Stimulated activated CD4-positive, alpha-beta T cell treated with anti-CD3 and anti-CD28 coated beads, TNF-alpha, amount 100 ng/mL, for 24 hours (primary cell): ENCODE data around the gene LEFTY1.
"Not testable (repeated sequence)": the region's sequence is repeated elsewhere in the genome, so short reads cannot be mapped to it uniquely, and the experiment has no call there.

Source experiments
- DNase-seq, 3 experiments: peaks; one replicate each; pipeline ENCODE4 v3.0.0-alpha.2; 2020; ENCODE audit warnings: low read depth in 3 of 3

Gene LEFTY1

DNA sequence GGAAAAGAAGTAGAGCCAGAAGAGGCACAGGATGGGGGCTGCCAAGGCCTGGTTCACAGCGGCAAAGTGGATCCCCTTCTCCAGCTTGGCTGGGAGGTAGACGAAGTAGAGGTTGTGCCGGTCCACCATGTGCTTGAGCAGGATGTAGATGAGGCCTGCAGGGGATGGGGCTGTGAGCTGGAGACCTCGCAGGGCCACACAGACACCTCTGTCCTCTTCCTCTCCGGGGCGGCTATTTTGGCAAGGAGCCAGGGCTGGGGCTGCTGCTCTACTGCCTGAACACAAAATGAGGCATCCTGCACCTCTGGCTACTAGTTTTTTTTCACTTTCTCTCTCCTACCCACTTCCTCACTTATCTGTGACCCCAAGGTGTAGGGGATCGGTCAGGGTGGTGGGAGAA is 39.0 kb downstream of the LEFTY1 start:
- no peak for DNase-seq

DNA sequence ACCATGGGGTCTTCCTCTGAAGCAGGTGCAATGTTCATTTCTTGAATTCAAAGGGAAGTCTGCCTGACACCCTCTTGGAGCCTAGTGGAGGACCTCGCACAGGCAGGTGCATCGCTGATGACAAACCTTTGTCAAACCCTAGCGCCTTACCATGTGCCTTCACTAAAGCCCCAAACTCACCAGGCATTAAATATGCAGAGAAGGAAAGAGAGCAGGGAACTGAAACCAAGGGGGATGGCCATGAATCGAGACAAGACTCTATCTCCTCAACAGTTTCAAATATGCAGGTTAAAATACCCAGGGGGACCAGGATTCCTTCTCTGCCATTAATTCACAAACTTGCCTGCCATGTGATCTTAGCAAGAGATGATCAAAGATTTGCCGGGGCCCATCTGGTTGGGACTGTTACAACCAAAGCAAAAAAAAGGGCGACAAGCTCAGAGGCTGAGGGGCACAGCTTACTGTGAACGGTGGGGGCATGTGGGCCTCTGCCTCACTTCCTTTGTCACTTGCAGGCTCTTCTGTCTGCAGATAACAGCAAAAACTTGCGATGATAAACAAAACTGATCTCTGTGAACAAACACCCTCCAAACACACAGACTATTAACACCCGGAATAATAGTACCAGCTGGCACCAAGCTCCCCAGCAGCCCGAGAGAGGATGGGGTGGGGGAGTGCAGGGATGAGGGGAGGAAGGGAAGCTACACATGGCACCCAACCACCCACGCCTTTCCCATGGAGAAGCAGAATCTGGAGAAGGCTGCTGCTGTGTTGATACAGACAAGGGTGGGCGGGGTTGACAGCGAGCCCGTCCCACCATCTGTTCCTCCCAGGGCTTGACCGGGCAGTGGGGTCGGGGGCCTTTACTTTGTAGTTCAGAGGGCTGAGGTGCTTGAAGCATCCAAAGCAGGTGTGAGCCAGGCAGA is 40.7 kb downstream of the LEFTY1 start:
- DNase-seq = no peak

DNA sequence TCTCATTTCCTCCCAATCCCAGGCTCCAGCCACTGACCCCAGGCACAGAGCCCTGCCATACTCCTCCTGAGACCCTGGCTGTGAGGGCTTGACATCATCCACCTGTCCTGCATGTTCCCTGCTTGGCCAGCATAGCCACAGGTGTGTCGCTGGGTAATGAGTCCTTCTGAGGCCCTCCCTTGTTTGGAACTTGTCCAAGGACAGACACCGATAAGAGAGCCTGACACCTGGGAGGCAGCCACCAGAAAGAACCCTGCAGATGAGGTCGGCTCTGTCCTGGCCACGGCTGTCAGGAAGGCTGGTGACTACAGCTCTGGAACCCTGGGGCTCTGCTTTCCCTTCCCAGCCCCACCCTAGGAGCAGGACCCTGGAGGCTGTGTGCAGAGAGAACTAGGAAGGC is 41.3 kb downstream of the LEFTY1 start:
- DNase-seq = no peak

DNA sequence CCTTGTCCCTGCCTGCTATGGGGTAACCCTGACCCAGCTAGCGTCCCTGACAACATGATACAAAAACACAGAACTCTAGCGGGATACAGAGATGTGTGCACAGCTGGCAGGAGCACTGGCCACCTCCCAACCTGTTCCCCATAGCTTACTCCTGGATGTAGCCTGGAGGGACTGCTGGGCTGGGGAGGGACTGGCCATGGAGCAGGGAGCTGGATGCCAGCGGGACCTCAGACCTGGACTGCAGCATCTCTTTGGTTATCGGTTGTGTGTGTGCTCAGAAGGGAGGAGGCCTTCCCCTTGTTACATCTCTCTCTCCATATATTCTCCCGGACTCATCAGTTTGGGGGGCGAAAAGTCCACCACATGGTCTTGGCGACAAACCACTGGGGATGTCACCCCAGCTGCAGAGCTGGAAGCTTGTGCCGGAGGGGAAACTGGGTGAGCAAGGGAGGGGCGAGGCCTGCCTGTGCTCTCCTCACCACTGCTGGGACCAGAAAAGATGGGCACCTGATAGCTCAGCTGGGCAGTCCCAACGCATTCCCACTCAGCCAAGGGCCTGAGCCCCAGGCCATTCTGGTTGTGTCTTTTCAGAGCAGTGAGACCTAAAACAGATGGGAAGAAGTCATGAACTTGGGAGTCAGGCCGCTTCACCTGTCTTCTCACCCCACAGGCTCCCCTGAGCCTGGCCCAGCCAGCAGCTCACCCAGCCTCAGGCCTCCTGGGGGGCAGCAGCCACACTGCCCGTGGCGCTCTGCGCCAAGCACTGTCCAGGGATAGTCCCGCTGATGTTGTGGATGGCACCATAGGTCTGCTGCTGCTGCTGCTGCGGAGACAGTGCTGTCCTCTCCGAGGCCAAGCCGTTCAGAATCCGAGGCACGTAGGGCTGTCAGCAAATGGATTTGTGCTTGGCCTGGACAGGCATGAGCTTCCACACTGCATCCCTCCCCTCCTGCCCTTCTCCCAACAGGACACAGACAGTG is 42.3 kb downstream of the LEFTY1 start:
- DNase-seq = no peak

DNA sequence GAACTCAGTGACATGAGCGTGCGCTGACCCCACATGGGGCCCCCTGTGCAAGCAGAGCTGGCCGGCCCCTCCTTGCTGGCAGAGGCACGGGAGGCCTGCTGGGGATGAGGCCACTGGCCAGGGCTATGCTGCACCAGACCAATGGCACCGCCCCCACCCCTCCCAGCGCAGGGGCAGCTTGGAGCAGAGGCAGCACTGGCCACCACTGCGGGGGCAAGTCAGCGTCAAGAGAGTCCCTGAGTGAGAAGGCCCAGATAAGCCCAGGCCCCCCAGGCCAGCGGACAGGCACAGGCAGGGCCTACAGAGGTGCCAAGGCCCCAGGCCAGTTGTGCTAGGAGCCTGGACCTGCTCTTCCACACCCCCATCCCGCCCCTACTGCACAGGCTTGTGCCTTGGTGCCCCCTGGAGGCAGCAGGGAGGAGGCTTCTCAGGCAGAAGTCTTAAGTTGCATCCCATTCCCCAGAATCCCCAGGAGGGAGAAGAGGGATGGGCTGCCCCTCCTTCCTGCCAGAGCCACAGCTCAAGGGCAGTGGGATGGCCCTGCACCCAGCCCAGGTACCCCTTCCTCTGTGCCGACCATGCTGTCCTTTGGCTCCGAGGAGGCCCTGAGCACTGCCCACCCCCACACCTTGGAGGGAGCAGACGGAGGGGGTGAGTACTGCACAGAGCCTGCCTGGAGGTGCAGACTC is 43.2 kb downstream of the LEFTY1 start:
- DNase-seq = peak in 2 of 3 experiments; percentile 13 to 37

DNA sequence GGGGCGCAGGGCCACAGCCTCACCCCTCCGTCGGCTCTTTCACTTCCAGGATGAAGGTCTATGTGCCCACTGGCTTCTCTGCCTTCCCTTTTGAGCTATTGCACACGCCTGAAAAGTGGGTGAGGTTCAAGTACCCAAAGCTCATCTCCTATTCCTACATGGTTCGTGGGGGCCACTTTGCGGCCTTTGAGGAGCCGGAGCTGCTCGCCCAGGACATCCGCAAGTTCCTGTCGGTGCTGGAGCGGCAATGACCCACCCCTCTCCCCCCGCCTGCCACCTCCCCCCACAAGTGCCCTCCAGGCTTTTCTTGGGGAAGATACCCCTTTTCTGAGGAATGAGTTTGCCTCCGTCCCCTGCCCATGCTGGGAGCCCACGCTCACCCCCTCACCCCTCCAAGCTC is 43.8 kb downstream of the LEFTY1 start:
- DNase-seq = no peak

DNA sequence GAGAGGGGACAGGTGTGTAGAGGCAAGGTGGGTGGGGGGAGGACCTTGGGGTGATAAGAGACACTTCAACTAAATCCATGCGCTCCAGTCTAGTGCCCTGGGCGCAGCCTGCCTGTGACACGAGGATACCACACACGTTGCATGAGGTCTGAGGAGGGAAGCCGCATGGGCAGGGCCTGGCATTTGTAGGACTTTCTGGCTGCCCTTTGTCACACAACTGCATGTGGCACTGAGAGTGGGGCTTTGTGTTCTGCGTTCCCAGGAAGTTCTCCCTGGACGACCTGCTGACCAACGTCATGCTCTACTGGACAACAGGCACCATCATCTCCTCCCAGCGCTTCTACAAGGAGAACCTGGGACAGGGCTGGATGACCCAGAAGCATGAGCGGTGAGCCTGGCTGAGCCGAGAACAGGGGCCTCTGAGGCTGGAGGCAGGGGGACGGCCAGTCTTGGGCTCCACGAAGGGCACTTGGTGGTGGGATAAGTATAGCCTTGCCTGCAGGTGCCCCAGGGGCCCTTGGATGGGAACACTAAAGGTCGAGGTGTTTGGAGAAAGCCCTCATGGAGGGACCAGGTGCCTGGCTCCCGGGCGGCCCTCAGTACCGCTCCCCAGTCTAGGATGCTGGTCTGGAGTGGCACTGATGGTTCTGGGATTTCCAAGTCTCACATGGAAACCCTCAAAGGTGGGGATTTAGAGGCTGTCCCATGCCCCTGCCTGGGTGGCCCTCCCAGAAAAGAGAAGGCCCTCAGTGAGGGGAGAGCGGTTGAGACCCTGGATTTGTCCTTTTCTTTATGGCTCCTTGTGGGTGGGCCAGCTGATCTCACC is 44.5 kb downstream of the LEFTY1 start:
- DNase-seq = no peak

DNA sequence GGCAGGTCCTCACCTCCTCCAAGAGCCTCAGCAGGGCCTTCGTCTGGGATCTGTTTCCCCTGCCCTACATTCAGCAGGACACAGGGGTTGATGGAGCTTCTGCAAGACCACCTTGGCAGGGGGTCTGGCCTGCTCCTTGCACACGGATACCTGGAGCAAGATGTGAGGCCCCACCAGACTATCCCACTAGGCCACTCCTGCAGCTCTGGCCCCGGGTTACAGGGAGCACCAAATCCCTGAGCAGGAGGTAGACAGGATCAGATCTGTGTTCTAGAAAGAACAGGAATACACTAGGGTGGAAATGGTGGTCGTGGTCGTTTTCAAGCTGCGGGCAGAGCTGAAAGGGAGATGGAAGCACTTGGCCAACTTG is 45.5 kb downstream of the LEFTY1 start:
- no peak for DNase-seq

DNA sequence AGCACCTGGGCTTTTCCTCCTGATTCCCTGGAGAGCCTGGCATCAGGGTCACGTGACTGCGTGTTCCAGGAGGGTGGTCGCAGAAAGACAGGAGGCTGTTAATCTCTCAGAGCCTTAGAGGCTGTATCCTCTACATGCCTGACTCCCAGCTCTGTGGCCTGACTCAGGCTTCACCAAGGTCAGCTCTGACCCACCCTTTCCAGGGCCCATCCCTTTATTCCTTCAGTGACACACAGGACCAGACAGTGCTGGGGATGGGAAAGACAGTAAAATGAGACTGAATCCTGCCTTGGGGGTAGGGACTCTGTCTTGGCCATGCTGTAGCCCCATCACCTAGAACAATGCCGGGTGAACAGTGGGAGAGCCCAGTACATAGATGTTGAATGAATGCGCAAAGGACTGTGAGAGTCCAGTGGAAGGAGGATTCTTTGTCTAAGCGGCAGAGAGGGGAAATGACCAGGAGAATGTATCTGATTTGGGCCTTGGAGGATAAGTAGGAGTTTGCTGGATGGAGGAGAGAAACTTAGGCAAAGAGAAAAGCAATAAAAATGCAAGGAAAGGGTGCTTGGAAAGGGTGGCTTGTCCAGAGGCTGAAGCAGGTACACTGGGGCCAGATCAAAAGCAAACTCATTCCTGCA is 46.0 kb downstream of the LEFTY1 start:
- DNase-seq = no peak

DNA sequence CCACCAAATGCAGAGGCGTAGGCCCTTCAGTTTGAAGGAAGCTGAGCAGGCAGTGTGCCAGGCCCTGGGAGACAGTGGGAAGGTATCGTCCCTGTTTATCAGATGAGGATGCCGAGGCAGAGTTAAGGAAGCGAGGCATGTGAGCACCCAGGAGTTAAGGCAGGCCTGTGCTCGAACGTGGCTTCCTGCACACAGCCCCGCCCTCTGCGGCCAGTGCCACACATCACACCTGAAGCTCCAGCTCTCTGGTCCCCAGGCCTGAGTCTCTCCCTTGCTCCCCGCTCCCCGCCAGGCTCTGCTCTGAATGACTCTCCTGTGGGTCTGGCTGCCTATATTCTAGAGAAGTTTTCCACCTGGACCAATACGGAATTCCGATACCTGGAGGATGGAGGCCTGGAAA is 46.9 kb downstream of the LEFTY1 start:
- DNase-seq = no peak

DNA sequence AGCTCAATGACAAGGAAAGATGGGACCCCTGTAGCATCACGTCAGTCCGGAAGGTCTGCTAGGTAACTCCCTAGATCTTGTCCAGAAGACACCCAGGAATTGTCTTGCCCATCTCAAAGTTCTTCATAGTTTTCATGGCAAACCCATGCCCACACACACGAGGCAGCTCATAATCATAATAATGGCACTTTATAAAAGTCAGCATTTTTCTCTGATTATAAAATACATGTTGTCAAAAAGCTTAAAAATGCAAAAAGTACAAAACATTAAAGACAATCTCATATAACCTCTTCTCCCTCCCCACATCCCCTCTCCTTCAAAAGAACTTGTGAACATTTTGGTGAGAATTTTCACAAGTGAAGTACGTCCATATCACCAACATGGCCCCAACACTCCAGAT is 48.2 kb downstream of the LEFTY1 start:
- DNase-seq = no peak

DNA sequence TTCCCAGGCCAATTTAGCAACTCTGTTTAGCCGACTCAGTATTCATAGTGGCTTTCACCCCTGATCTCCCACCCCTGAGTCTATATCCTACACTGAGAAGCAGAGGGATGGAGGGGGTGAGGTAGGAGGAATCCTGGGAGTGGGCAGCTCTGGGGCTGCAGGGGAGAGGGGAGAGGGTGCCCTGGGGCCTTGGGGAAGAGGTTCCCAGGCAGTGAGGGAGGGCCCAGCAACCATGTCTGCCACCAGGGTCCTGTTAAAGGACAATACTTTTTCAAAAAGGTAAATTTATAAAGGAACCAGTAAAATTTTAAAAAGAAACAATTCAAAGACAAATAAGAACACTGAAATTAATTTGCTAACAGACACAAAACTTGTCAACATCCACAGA is 48.7 kb downstream of the LEFTY1 start:
- DNase-seq = no peak

DNA sequence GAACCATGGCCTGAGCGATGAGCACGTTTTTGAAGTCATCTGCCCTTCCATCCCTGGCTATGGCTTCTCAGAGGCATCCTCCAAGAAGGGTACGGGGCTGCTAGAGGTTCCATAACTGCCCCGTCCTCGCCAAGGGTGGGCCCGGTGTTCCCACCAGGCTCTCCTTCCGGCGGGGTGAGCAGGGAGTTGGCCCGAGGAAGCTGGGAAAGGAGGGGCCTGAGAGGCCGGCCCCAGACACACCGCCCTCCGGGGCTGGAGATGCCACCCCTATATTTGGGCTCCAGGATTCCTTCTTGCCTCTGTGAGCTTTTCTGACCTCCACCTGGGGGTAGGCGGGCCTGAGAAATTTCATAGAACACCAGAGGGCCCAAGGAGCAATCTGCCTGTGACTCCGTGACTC is 50.2 kb downstream of the LEFTY1 start:
- no peak for DNase-seq

DNA sequence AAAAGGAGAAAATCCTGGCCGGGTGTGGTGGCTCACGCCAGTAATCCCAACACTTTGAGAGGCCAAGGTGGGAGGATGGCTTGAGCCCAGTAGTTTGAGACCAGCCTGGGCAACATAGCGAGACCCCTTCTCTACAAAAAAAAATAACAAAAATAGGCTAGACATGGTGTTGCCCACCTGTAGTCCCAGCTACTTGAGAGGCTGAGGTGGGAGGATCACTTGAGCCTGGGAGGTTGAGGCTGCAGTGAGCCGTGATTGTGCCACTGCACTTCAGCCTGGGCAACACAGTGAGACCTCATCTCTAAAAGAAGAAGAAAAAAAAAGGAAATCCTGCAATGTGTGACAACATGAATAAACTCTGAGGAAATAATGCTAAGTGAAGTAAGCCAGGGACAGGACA is 52.6 kb downstream of the LEFTY1 start:
- not testable (repeated sequence) for DNase-seq
